Skeletal muscle satellite cell (primary cell): ENCODE measurements around the gene PCGF1.

ENCODE experiments used
- H3K27me3 ChIP-seq: 2 replicates; pipeline ENCODE4 v1.7.0; 2013; ENCODE audit warnings: low read length; ENCODE audit not compliant: control insufficient read depth, insufficient read depth
- H3K36me3 ChIP-seq: 2 replicates; pipeline ENCODE4 v1.7.0; 2013; ENCODE audit warnings: mild to moderate bottlenecking, control low read depth, low read length; ENCODE audit not compliant: insufficient read depth
- H3K4me1 ChIP-seq: 2 replicates; pipeline ENCODE4 v1.7.0; 2013; ENCODE audit warnings: low read length; ENCODE audit not compliant: control insufficient read depth, insufficient read depth
- H3K4me2 ChIP-seq: 2 replicates; pipeline ENCODE4 v1.7.0; 2013; ENCODE audit warnings: mild to moderate bottlenecking, low read length
- H3K4me3 ChIP-seq: 2 replicates; pipeline ENCODE4 v1.7.0; 2013; ENCODE audit warnings: low read length
- H3K9ac ChIP-seq: 2 replicates; pipeline ENCODE4 v1.7.0; 2013; ENCODE audit warnings: mild to moderate bottlenecking, low read depth, low read length, moderate library complexity
- H3K9me3 ChIP-seq: replicated peaks from 2 replicates; pipeline ENCODE4 v1.7.0; 2013; ENCODE audit warnings: mild to moderate bottlenecking, control low read depth, low read length

The PCGF1 gene

DNA sequence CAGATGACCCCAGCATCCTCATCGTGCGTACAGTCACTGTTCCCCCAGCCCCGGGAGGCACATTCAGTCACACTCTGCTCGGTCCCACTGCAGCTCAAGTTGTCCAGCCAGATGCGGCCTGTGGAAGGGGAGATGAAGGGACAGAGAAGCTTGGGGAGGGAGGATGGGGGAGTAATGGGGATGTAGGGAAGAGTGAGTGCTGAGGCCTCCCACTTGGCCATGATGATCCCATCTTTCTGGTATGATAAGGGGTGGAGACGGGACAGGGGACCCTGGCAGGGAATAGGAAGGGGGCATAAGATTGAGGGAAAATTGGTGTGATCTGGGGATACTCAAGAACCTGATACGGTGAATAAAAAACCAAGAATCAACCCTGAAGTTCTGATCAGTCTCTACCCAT is 42.7 kb upstream of the PCGF1 start:
- peak overlapping the region; percentile 94 for H3K4me2 ChIP-seq
- H3K9me3 ChIP-seq, result no peaks in the 10 kb centered on the region
- H3K9ac ChIP-seq, result no peak overlapping the region
- H3K4me1 ChIP-seq, result peaks cover 45% of the 10 kb centered on the region
- H3K27me3 ChIP-seq, result no peaks in the 10 kb centered on the region
- peak overlapping the region; percentile 76 for H3K4me3 ChIP-seq
- H3K36me3 ChIP-seq, result peaks cover 7% of the 10 kb centered on the region

GRCh38 chr2:74548900-74549826 is 41.7 kb upstream of the PCGF1 start:
- no peaks in the 10 kb centered on the region for H3K27me3 ChIP-seq
- H3K36me3 ChIP-seq, result peaks cover 7% of the 10 kb centered on the region
- peak overlapping the region; percentile 76 for H3K4me3 ChIP-seq
- H3K9ac ChIP-seq, result peak overlapping the region; percentile 82
- H3K4me2 ChIP-seq, result peak overlapping the region; percentile 94
- peaks cover 44% of the 10 kb centered on the region for H3K4me1 ChIP-seq
- H3K9me3 ChIP-seq, result no peaks in the 10 kb centered on the region

DNA sequence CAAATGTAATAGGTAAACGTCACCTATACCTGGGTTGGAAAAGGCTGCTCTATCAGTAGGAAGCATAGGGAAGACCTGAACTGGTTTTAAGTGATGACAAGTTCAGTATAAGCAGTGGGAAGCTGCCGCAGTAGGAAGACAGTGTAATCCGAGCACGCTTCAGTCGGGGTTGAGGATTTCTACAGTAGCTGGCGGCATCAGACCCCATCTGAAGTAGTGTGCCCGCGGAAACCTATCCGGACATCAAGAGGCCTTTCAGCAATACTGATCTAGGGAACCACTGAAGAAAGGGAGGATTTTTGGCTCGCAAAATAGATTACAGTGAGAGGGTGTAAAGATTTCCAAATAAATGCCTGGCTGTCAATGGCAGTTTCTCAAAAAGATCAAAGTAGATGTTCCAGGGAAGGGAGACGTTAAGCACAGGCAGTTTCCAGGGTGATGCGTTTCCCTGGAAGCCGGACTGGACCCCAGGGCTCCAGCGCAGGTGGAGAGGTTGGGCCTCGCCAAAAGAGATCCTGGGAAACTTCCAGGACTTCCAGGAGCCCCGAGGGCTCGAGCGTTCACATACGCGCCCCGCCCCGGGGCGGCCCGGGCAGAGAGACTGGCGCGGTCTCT is 40.9 kb upstream of the PCGF1 start:
- peak overlapping the region; percentile 94 for H3K4me2 ChIP-seq
- H3K4me3 ChIP-seq, result peak overlapping the region; percentile 76
- no peaks in the 10 kb centered on the region for H3K9me3 ChIP-seq
- peak overlapping the region; percentile 82 for H3K9ac ChIP-seq
- peaks cover 7% of the 10 kb centered on the region for H3K36me3 ChIP-seq
- H3K4me1 ChIP-seq, result peaks cover 40% of the 10 kb centered on the region
- H3K27me3 ChIP-seq, result no peaks in the 10 kb centered on the region

DNA sequence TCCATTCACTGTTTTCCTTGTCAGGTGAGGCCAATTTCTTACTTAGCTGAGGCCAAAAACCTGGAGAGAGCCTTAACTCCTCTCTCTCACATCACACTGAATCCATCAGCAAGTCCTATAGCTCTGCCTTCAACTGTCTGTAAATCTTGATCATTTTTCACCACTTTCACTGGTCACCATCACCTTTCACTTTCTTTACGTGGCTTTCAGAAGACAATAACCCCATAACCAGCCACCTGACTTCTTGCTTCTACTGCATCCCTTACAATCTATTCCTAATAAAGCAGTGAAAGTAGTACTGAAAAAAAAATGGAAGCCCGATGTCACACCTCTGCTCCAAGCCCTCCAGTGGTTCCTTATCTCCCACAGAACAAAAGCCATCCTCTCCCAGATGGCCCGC is 38.5 kb upstream of the PCGF1 start:
- no peak overlapping the region for H3K4me3 ChIP-seq
- H3K4me2 ChIP-seq, result no peak overlapping the region
- no peaks in the 10 kb centered on the region for H3K27me3 ChIP-seq
- peaks cover 7% of the 10 kb centered on the region for H3K36me3 ChIP-seq
- H3K9ac ChIP-seq, result no peak overlapping the region
- H3K4me1 ChIP-seq, result peaks cover 21% of the 10 kb centered on the region
- no peaks in the 10 kb centered on the region for H3K9me3 ChIP-seq

DNA sequence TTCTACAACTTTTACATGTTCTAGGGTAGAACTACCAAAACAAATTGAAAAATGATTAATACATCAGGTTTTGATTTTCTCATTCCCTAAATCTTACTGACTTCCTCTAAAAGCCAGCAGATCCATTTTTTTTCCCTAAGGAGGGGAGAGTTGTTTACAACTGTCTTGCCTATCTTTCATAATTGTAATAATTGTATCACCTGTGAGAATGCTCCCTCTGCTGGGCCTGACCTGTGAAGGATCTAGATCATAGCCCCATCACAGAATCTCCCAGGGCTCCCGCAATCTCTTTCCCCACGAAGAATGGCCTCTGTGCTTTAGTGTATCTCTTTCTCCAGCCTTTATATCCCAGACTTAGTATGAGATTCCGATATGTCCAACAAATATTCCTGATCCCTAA is 37.1 kb upstream of the PCGF1 start:
- Histone ChIP-seq H3K9ac (no peak overlapping the region), H3K4me2 (no peak overlapping the region), H3K36me3 (peaks cover 1% of the 10 kb centered on the region), H3K4me3 (no peak overlapping the region), H3K4me1 (peaks cover 14% of the 10 kb centered on the region), H3K27me3 (no peaks in the 10 kb centered on the region), H3K9me3 (no peaks in the 10 kb centered on the region)

DNA sequence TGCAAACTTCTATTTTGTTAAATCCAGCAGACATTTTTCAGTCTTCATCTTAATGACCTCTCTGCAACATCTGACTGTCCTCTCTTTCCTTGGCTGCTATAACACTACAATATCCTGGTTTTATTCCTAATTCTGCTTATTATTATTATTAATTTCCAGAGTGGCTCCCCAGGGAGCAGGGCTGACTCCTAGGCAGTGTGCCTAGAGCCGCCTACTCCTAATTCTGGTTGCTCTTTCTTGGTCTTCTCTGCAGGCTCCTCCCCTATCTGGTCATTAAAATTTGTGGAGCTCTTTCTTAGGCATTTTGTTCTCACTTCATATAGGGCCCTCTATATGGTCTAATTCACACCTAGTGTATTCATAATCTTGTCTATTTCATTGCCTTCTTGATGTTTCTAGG is 35.5 kb upstream of the PCGF1 start:
- Histone ChIP-seq H3K4me3 (no peak overlapping the region), H3K36me3 (peaks cover 3% of the 10 kb centered on the region), H3K4me1 (no peaks in the 10 kb centered on the region), H3K9ac (no peak overlapping the region), H3K27me3 (no peaks in the 10 kb centered on the region), H3K9me3 (no peaks in the 10 kb centered on the region), H3K4me2 (no peak overlapping the region)

GRCh38 chr2:74540291-74540690 is 32.8 kb upstream of the PCGF1 start:
- H3K4me2 ChIP-seq, result no peak overlapping the region
- no peak overlapping the region for H3K4me3 ChIP-seq
- H3K9ac ChIP-seq, result no peak overlapping the region
- no peaks in the 10 kb centered on the region for H3K27me3 ChIP-seq
- H3K9me3 ChIP-seq, result no peaks in the 10 kb centered on the region
- no peaks in the 10 kb centered on the region for H3K4me1 ChIP-seq
- H3K36me3 ChIP-seq, result peaks cover 3% of the 10 kb centered on the region

DNA sequence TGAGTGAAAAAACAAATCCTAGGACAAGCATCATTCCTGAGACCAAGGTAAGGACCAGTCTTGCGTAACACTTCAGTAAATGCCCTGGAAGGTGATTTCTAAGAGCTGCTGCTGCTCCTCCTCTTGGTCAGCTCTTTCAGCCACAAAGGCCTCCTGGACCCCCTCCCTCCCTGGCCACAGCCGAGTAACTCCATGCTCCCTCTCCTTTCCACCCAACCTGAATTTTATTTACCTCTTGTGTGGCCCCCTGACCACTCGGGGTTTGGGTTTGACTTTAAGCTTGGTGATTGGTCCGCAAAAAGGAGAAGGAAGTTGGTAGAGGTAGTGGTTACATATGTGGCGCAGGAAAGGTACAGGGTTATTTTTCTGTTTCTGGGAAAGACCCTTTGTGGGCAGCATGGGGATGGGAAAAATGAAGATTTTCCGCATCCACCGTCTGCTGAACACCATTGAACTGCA is 31.4 kb upstream of the PCGF1 start:
- Histone ChIP-seq H3K27me3 (no peaks in the 10 kb centered on the region), H3K4me3 (no peak overlapping the region), H3K36me3 (peaks cover 6% of the 10 kb centered on the region), H3K4me1 (no peaks in the 10 kb centered on the region), H3K9me3 (no peaks in the 10 kb centered on the region), H3K4me2 (no peak overlapping the region), H3K9ac (no peak overlapping the region)

GRCh38 chr2:74537140-74537539 is 29.6 kb upstream of the PCGF1 start:
- H3K9ac ChIP-seq, result no peak overlapping the region
- H3K36me3 ChIP-seq, result peaks cover 20% of the 10 kb centered on the region
- no peak overlapping the region for H3K4me2 ChIP-seq
- H3K9me3 ChIP-seq, result no peaks in the 10 kb centered on the region
- no peaks in the 10 kb centered on the region for H3K27me3 ChIP-seq
- no peak overlapping the region for H3K4me3 ChIP-seq
- no peaks in the 10 kb centered on the region for H3K4me1 ChIP-seq

- peaks cover 3% of the 10 kb centered on the region for H3K4me1 ChIP-seq
- H3K9me3 ChIP-seq, result no peaks in the 10 kb centered on the region
- H3K9ac ChIP-seq, result no peak overlapping the region
- no peak overlapping the region for H3K4me3 ChIP-seq
- H3K27me3 ChIP-seq, result no peaks in the 10 kb centered on the region
- no peak overlapping the region for H3K4me2 ChIP-seq
- peaks cover 20% of the 10 kb centered on the region for H3K36me3 ChIP-seq
Measured at GRCh38 chr2:74536166-74536950, 28.9 kb upstream of the PCGF1 start.

DNA sequence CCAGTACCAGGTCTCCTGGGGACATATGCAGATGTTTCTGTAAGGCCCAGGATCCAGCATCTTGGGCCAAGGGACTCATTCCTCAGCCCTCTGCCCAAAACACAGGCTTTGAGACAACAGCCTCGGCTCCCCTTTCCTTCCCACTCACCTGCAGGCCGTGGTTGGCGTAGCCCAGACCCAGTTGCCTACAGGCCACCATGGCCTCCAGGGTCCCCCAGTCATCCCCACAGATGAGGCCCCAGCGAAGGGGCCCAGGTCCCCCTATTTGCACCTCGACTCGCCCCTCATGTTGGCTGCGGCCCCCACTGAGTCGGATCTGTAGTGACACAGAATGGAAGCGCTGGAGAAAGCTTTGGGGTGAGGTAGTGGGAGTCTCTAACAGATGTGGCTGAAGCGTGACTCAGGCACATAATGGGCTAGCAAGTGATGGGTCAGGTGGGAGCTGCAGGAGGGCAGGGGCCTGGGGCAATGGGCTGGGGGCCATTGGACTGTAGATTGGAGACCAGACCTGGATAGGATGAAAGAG is 28.0 kb upstream of the PCGF1 start:
- H3K4me1 ChIP-seq, result peaks cover 12% of the 10 kb centered on the region
- no peak overlapping the region for H3K4me2 ChIP-seq
- H3K4me3 ChIP-seq, result no peak overlapping the region
- no peaks in the 10 kb centered on the region for H3K27me3 ChIP-seq
- peaks cover 20% of the 10 kb centered on the region for H3K36me3 ChIP-seq
- H3K9ac ChIP-seq, result no peak overlapping the region
- H3K9me3 ChIP-seq, result no peaks in the 10 kb centered on the region
